Pancreas (tissue), 10 donors: ENCODE results near the gene ANGEL2. TPM values are rescaled to one million over a fixed set of nuclear protein-coding genes. Genes with fewer than 3 reads are reported as not detected.

Source experiments
- ATAC-seq, 4 donors: fragments of 200-7000 bp; cut with Tn5 transposase; one replicate each; pipeline versions ENCODE4 v1.8.0 to v1.9.1; 2020; ENCODE audit warnings: mild to moderate bottlenecking in 4 of 4, moderate library complexity in 4 of 4
- DNase-seq, 6 donors: peaks; one replicate each; pipeline ENCODE4 v3.0.0-alpha.2; 2020
- FAIRE-seq: peaks from 2 replicates; lab custom pipeline; 2012; peaks lifted over from hg19 to GRCh38; lab: Jason Lieb, UNC
- H3K27ac ChIP-seq, 4 donors: fragments of 200-600 bp; sonication (generic); 1 replicate in 3 of 4; 2 replicates in 1 of 4; pipeline versions ENCODE4 v1.5.0 to v1.8.0; 2020
- H3K27me3 ChIP-seq, 4 donors: fragments of 200-600 bp; one replicate each; pipeline ENCODE4 v1.8.0; 2021
- H3K36me3 ChIP-seq, 3 donors: fragments of 200-600 bp; sonication (generic) in 1 of 3; one replicate each; pipeline versions ENCODE4 v1.5.0 to v1.8.0; 2020 to 2021
- H3K4me1 ChIP-seq, 3 donors: fragments of 200-600 bp; one replicate each; pipeline ENCODE4 v1.8.0; 2021
- H3K4me3 ChIP-seq, 4 donors: fragments of 200-600 bp; sonication (generic) in 2 of 4; one replicate each; pipeline versions ENCODE4 v1.5.0 to v1.8.0; 2020 to 2021
- H3K9me3 ChIP-seq, 4 donors: fragments of 200-600 bp; one replicate each; pipeline ENCODE4 v1.8.0; 2021
- WGBS, 2 donors: extraction: QIAGEN DNeasy Blood & Tissue Kit; methylation state at CpG; one replicate each; pipeline ENCODE4 v1.1.7; 2013; 5-methylcytosine and 5-hydroxymethylcytosine counted together
- intact Hi-C, 3 donors: fragments of 100-400 bp; cut with DNase I; formaldehyde crosslinking; loops; one replicate each; pipeline versions ENCODE4 v1.11.1 to v1.14.2; 2022
- polyA plus RNA-seq, 2 donors: library from polyadenylated mRNA; stranded (reverse); fragments of 200-250 nt; gene quantifications; one replicate each; pipeline ENCODE4 v1.2.3, GENCODE V29; 2013
- total RNA-seq, 6 donors: library from RNA; stranded (reverse); fragmentation: NEBNext Ultra II Directional in 4 of 6; extraction: Animal tissue kit (Norgen Biotek cat#: 25700) in 4 of 6; gene quantifications; one replicate each; pipeline versions ENCODE4 v1.2.1 to v1.2.4, GENCODE V29; 2021 to 2023
- TF ChIP-seq, protein P1 (sequence below), 4 donors: fragments of 200-600 bp; sonication (generic) in 3 of 4; IDR thresholded peaks; one replicate each; pipeline versions ENCODE4 v1.5.0 to v1.8.0; 2021; ENCODE audit warnings: antibody characterized with exemption in 4 of 4
- donor health status: healthy with polysubstance abuse.
- donor health status: DM: no; HTN: no; CAD: no; lungs with moderate emphysema.
- donor health status: DM: no; HTN: no; CAD: no.
- donor health status: control.
- donor health status: control.
- donor health status: Bipolar disorder and iron deficiency.
- donor health status: DM: yes; HTN: yes; CAD: no.
- donor health status: DM: no; HTN: no; CAD: no.
- donor health status: DM: no; HTN: no; CAD: no.
- donor health status: DM: yes; HTN: yes; CAD: no.

ANGEL2 gene
- total and polyA plus RNA-seq, 8 donors, result 9.8 to 17.2 (median 11.8) TPM

DNA sequence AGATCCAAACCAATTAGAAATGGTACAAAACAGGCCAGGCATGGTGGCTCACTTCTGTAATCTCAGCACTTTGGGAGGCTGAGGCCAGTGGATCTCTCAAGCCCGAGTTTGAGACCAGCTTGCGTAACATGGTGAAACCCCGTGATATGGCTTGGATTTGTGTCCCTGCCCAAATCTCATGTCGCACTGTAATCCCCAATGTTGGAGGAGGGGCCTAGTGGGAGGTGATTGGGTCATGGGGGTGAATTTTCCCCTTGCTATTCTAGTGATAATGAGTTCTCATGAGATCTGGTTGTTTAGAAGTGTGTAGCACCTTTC lies 72.3 kb downstream of the ANGEL2 start:
- ATAC-seq (no peak), DNase-seq (no peak), FAIRE-seq (no peak)
- no peak overlapping the region for H3K4me3 ChIP-seq
- 72 to 78% methylated on average over 4 of the region's 4 CpGs for WGBS, 2 donors
- TF ChIP-seq, protein P1, sequence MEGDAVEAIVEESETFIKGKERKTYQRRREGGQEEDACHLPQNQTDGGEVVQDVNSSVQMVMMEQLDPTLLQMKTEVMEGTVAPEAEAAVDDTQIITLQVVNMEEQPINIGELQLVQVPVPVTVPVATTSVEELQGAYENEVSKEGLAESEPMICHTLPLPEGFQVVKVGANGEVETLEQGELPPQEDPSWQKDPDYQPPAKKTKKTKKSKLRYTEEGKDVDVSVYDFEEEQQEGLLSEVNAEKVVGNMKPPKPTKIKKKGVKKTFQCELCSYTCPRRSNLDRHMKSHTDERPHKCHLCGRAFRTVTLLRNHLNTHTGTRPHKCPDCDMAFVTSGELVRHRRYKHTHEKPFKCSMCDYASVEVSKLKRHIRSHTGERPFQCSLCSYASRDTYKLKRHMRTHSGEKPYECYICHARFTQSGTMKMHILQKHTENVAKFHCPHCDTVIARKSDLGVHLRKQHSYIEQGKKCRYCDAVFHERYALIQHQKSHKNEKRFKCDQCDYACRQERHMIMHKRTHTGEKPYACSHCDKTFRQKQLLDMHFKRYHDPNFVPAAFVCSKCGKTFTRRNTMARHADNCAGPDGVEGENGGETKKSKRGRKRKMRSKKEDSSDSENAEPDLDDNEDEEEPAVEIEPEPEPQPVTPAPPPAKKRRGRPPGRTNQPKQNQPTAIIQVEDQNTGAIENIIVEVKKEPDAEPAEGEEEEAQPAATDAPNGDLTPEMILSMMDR (IDR thresholded peaks at IDR 0.05), result no peak
- H3K4me1 ChIP-seq, result no peaks in the 10 kb centered on the region
- H3K27me3 ChIP-seq, result no peaks in the 10 kb centered on the region
- no peaks in the 10 kb centered on the region for H3K9me3 ChIP-seq
- intact Hi-C loops, result no loop called here
- H3K27ac ChIP-seq, result no peak overlapping the region
- H3K36me3 ChIP-seq, result no peaks in the 10 kb centered on the region

DNA sequence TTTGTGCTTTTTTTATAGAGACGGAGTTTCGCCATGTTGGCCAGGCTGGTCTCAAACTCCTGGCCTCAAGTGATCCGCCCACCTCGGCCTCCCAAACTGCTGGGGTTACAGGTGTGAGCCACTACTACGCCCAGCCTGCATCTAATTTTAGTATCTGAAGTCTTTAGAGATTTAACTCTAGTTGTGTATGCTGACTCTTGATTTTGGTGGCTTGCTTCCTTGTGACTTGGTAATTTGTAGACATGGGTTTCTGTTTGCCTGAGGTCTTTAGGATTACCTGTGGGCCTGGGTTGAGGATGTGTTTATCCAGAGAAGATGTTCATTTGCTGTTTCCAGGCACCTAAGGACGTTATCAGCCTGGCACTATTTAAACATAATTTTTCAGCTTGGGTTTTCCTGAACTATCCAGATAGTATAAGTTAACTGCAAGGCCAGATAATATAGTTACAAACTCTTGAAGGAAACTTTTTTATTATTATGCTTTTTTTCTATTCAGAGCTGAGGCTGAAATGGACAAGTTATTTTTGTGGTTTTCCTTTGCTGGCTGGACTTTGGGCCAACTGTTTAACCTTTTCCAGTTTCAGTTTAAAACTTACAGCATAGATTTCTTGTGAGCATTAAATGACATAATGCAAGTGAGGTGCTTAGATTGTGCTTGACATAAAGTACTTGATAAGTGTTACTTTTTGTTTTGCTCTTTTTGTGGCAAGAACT lies 72.8 kb downstream of the ANGEL2 start:
- FAIRE-seq (no peak), ATAC-seq (no peak), DNase-seq (no peak)
- Histone ChIP-seq H3K4me1 (no peaks in the 10 kb centered on the region), H3K36me3 (no peaks in the 10 kb centered on the region), H3K27ac (no peak overlapping the region), H3K4me3 (no peak overlapping the region), H3K9me3 (no peaks in the 10 kb centered on the region), H3K27me3 (no peaks in the 10 kb centered on the region)
- TF ChIP-seq, protein P1 (IDR thresholded peaks at IDR 0.05), result no peak
- intact Hi-C loops, result no loop called here
- 73 to 77% methylated on average over 6 of the region's 6 CpGs for WGBS, 2 donors

Other genes starting within 250 kb of the ANGEL2 start
- 10 to 100 TPM in 3 of 6 donors, 1 to 10 TPM in 3; 5.6 to 16.2 (median 9.3) TPM for gene NSL1, start 224.1 kb downstream of the ANGEL2 start, total RNA-seq
- 10 to 100 TPM in 1 of 2 donors, 1 to 10 TPM in 1; 5.4 to 10.9 TPM for gene NSL1, start 224.1 kb downstream of the ANGEL2 start, polyA plus RNA-seq
- 1 to 10 TPM; 7.7 to 9.5 (median 8.8) TPM for gene TATDN3, start 224.0 kb downstream of the ANGEL2 start, total RNA-seq
- gene TATDN3, start 224.0 kb downstream of the ANGEL2 start, polyA plus RNA-seq, result 10 to 100 TPM in 1 of 2 donors, 1 to 10 TPM in 1; 8.3 to 10.4 TPM
- gene SPATA45, start 168.2 kb downstream of the ANGEL2 start, total RNA-seq, result not detected
- gene SPATA45, start 168.2 kb downstream of the ANGEL2 start, polyA plus RNA-seq, result under 1 TPM in 1 of 2 donors, not detected in 1; 0.26 TPM
- gene FLVCR1, start 157.6 kb downstream of the ANGEL2 start, total RNA-seq, result 1 to 10 TPM; 1.4 to 5.6 (median 3.5) TPM
- 1 to 10 TPM; 2.2 to 4.0 TPM for gene FLVCR1, start 157.6 kb downstream of the ANGEL2 start, polyA plus RNA-seq
- 1 to 10 TPM in 1 of 6 donors, under 1 TPM in 4, not detected in 1; 0.16 to 1.9 (median 0.57) TPM for gene VASH2, start 65.3 kb downstream of the ANGEL2 start, total RNA-seq
- under 1 TPM; 0.15 to 0.35 TPM for gene VASH2, start 65.3 kb downstream of the ANGEL2 start, polyA plus RNA-seq
- 10 to 100 TPM in 1 of 6 donors, 1 to 10 TPM in 5; 5.7 to 11.4 (median 7.2) TPM for gene RPS6KC1, start 35.4 kb upstream of the ANGEL2 start, total RNA-seq
- gene RPS6KC1, start 35.4 kb upstream of the ANGEL2 start, polyA plus RNA-seq, result 1 to 10 TPM; 2.3 to 4.9 TPM